ENCODE measurements around the gene CRACR2A. TPM values are rescaled to one million over a fixed set of nuclear protein-coding genes. Genes with fewer than 3 reads are reported as not detected.

The CRACR2A gene
- total and polyA plus RNA-seq, 2 of the 8 experiments (the other 6 are each of a cell fraction or from before 2014, with no cell fraction given): 0.85 to 3.2 TPM

DNA sequence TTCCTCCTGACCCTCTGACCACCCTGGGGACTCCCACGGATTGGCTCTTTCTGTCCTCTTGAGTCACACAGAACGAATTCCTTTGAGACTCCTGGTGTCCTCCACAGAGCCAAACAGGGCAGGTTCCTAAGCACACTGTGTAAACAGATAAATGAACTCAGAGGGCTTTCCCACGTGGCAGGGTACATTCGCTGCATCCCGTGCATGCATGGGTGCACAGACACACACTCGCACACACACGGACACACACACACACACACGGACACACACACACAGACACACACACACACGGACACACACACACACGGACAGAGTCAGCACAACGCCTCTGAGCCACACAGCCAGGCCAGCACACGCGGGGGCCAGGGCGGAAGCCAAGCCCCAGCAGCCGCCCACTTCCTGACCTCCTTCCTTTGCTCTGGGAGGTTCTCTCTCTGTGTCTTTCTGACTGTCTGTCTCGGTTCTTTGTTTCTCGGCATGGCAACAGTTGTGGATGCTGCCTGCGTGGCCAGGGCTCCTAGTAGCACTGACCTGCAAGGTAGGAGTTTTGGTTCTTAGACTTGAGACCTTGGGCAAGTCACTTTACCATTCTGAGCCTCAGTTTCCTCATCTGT is 706 bp downstream of the CRACR2A start:
- DNase-seq (ENCODE audit: low read depth in 1 of 2, low spot score in 2 of 2) (peak in 1 of 2 experiments; percentile 33), FAIRE-seq (no peak)
- Histone ChIP-seq H2AFZ (ENCODE audit: low read length) (0 out of 2 replicates have a peak overlapping the region, but pooled peaks have one; percentile 31), H3K27ac (ENCODE audit: low read depth, low read length) (no peak overlapping the region), H3K14ac (ENCODE audit: insufficient read length) (no peak overlapping the region), H3K27me3 (replicated peaks in 1 of 4; ENCODE audit: control insufficient read depth in 3 of 4, extremely low read depth in 1 of 4, insufficient read depth in 3 of 4, low read length in 3 of 4) (peaks cover 0 to 16% (median 12%) of the 10 kb centered on the region in 4 experiments; a peak in 6 of 7 replicates), H2BK12ac (ENCODE audit: low read depth, low read length) (peak overlapping the region; percentile 75; the same call in 1 of the 2 replicates), H3K79me1 (ENCODE audit: low read depth, low read length) (no peaks in the 10 kb centered on the region), H3K9ac (replicated peaks in 1 of 4; ENCODE audit: extremely low read depth in 1 of 4, low read depth in 3 of 4, low read length in 3 of 4) (no peak overlapping the region), H2BK5ac (ENCODE audit: low read depth, low read length) (no peak overlapping the region), H2BK120ac (replicated peaks; ENCODE audit: low read depth, low read length) (no peak overlapping the region), H3K4me1 (replicated peaks in 1 of 4; ENCODE audit: control insufficient read depth in 3 of 4, insufficient read depth in 4 of 4, low read length in 3 of 4) (peaks cover 0 to 4% (median 3%) of the 10 kb centered on the region in 4 experiments; a peak in 5 of 7 replicates), H3K23ac (ENCODE audit: insufficient read length) (no peak overlapping the region), H4K5ac (ENCODE audit: insufficient read length, low read depth, low read length) (no peak overlapping the region), H2AK5ac (ENCODE audit: low read depth, low read length) (no peak overlapping the region), H4K8ac (ENCODE audit: extremely low read depth, insufficient read depth, low read length) (no peak overlapping the region), H3K9me3 (ENCODE audit: insufficient read depth in 2 of 2, low read depth in 1 of 2, low read length in 1 of 2) (no peaks in the 10 kb centered on the region), H4K20me1 (replicated peaks in 1 of 2; ENCODE audit: control insufficient read depth in 1 of 2, insufficient read depth in 2 of 2, low read length in 2 of 2) (no peaks in the 10 kb centered on the region), H2BK20ac (ENCODE audit: low read length) (no peak overlapping the region), H3K4ac (replicated peaks; ENCODE audit: insufficient read length, low read depth, low read length) (no peak overlapping the region), H3K4me3 (ENCODE audit: extremely low read depth in 1 of 4, insufficient read depth in 2 of 4, low read depth in 3 of 4, low read length in 4 of 4) (peak overlapping the region in 2 of 4 experiments; percentile 19 to 54; a peak in 4 of 8 replicates), H3K79me2 (ENCODE audit: control insufficient read depth in 1 of 2, insufficient read depth in 2 of 2, low read length in 2 of 2) (no peaks in the 10 kb centered on the region; a peak in 1 of 4 replicates), H3K4me2 (ENCODE audit: insufficient read depth in 1 of 2, low read depth in 2 of 2, low read length in 2 of 2) (peak overlapping the region; percentile 23 to 67), H3K23me2 (ENCODE audit: low read depth, low read length) (no peaks in the 10 kb centered on the region; the same call in 1 of the 2 replicates), H3K56ac (replicated peaks; ENCODE audit: insufficient read length, low read depth, low read length) (no peak overlapping the region), H4K91ac (replicated peaks; ENCODE audit: insufficient read length, low read length) (no peak overlapping the region), H3K18ac (ENCODE audit: extremely low read depth, low read length) (no peak overlapping the region; the same call in 1 of the 2 replicates), H3K36me3 (ENCODE audit: control insufficient read depth in 2 of 4, insufficient read depth in 4 of 4, low read length in 3 of 4) (no peaks in the 10 kb centered on the region), H2BK15ac (ENCODE audit: low read length) (no peak overlapping the region; the same call in 1 of the 2 replicates)
- ChIA-PET CTCF (ENCODE audit: partially characterized antibody) (interaction anchor here (0.6 to 3.5 kb wide), 10 partner anchors 8 to 452 kb away, joined by 3 to 14 read pairs (median 3); no protein-coding TSS in a partner anchor), POLR2A (ENCODE audit: partially characterized antibody) (interaction anchor here (0.7 kb wide), 1 partner anchor 39 kb away, joined by 3 read pairs; no protein-coding TSS in a partner anchor)
- 77% methylated on average over 18 of the region's 18 CpGs; no CpG with 5 or more reads in 1 of the 2 experiments for WGBS, 2 experiments (ENCODE audit: extremely low coverage in 1 of 2, insufficient coverage in 1 of 2, insufficient read length in 1 of 2, insufficient replicate concordance in 2 of 2, low coverage in 1 of 2, low lambda C conversion rate in 2 of 2, missing lambda C conversion rate in 1 of 2)
- no peak for TF ChIP-seq CTBP2 (IDR thresholded peaks at IDR 0.05; ENCODE audit: borderline replicate concordance, insufficient read depth, insufficient read length, low read length)
- peak; percentile 26; the same call in 1 of the 2 replicates for TF ChIP-seq SUZ12 (IDR thresholded peaks at IDR 0.05; ENCODE audit: low read length)
